ENCODE measurements around the gene COASY.
"Not testable (repeated sequence)": the region's sequence is repeated elsewhere in the genome, so short reads cannot be mapped to it uniquely, and the experiment has no call there.

The COASY gene

GRCh38 chr17:42577140-42577531 lies 15.2 kb downstream of the COASY start:
- DNase-seq = no peak

GRCh38 chr17:42577532-42578281 lies 15.8 kb downstream of the COASY start, which contains the start of gene PSMC3IP:
Gene PSMC3IP, minus strand, starts transcription at chr17:42577729. Its CDS starts 43 bp downstream, at chr17:42577686.
- peak; percentile 91 to 93 for DNase-seq

GRCh38 chr17:42578282-42578869 lies 16.4 kb downstream of the COASY start:
- peak; percentile 73 to 74 for DNase-seq

- DNase-seq = no peak
Observed at GRCh38 chr17:42579794-42580551, 18.0 kb downstream of the COASY start.

GRCh38 chr17:42581744-42582270 lies 19.9 kb downstream of the COASY start:
- no peak for DNase-seq

GRCh38 chr17:42584880-42585279 lies 22.9 kb downstream of the COASY start:
- DNase-seq = no peak

- DNase-seq = no peak
Observed at GRCh38 chr17:42585353-42585752, 23.4 kb downstream of the COASY start.

GRCh38 chr17:42586514-42587230 lies 24.7 kb downstream of the COASY start:
- no peak for DNase-seq

GRCh38 chr17:42590886-42591285 lies 28.9 kb downstream of the COASY start:
- DNase-seq = no peak

- DNase-seq = no peak
Observed at GRCh38 chr17:42591411-42591810, 29.5 kb downstream of the COASY start.

- DNase-seq = no peak
Observed at GRCh38 chr17:42596386-42596785, 34.4 kb downstream of the COASY start.

- DNase-seq = no peak
Observed at GRCh38 chr17:42598905-42599304, 37.0 kb downstream of the COASY start.

- DNase-seq = no peak
Observed at GRCh38 chr17:42603318-42603717, 41.4 kb downstream of the COASY start.

- DNase-seq = no peak
Observed at GRCh38 chr17:42607769-42608168, 45.8 kb downstream of the COASY start.

- DNase-seq = peak in 1 of 2 donors; percentile 43
Observed at GRCh38 chr17:42608305-42609181, 46.6 kb downstream of the COASY start.

- DNase-seq = peak; percentile 99
Observed at GRCh38 chr17:42609182-42609813, 47.4 kb downstream of the COASY start, which contains the start of the genes RETREG3 and TUBG1. Gene RETREG3, minus strand, starts transcription at chr17:42609374. Its CDS starts 50 bp downstream, at chr17:42609324. Gene TUBG1, plus strand, starts transcription at chr17:42609683. Its CDS starts 55 bp downstream, at chr17:42609738.

- not testable (repeated sequence) for DNase-seq
Observed at GRCh38 chr17:42609814-42610801, 48.2 kb downstream of the COASY start.

- no peak for DNase-seq
Observed at GRCh38 chr17:42612013-42612412, 50.1 kb downstream of the COASY start.

- DNase-seq = no peak
Observed at GRCh38 chr17:42613699-42614295, 51.8 kb downstream of the COASY start.
